Muscle of leg (tissue), 11 donors: ENCODE data around the gene ZNF600. TPM values are rescaled to one million over a fixed set of nuclear protein-coding genes. Genes with fewer than 3 reads are reported as not detected.
A peak's percentile ranks its signal among the peaks of the same experiment; 100 is the strongest.
"Not testable (repeated sequence)": the region's sequence is repeated elsewhere in the genome, so short reads cannot be mapped to it uniquely, and the experiment has no call there.

Source experiments
- DNase-seq: peaks from one replicate; pipeline ENCODE4 v3.0.0; 2013
- H3K27ac ChIP-seq: one replicate; pipeline ENCODE4 v1.5.1; 2013; ENCODE audit warnings: mild to moderate bottlenecking, low read length, control low read depth
- H3K27me3 ChIP-seq: one replicate; pipeline ENCODE4 v1.6.1; 2013; ENCODE audit warnings: low read length; ENCODE audit not compliant: control insufficient read depth, insufficient read depth
- H3K36me3 ChIP-seq: one replicate; pipeline ENCODE4 v1.6.1; 2013; ENCODE audit warnings: low read length; ENCODE audit not compliant: control insufficient read depth, insufficient read depth
- H3K4me1 ChIP-seq: one replicate; pipeline ENCODE4 v1.6.1; 2013; ENCODE audit warnings: low read length; ENCODE audit not compliant: control insufficient read depth, insufficient read depth
- H3K4me3 ChIP-seq: one replicate; pipeline ENCODE4 v1.5.1; 2013; ENCODE audit warnings: low read length, control low read depth
- H3K9me3 ChIP-seq: replicated peaks from 2 replicates; pipeline ENCODE4 v1.6.1; 2013; ENCODE audit warnings: low read depth, low read length; ENCODE audit not compliant: control insufficient read depth
- WGBS: methylation state at CpG from one replicate; pipeline ENCODE4 v1.1.5; 2013; ENCODE audit warnings: missing lambda C conversion rate; ENCODE audit not compliant: insufficient coverage; 5-methylcytosine and 5-hydroxymethylcytosine counted together
- polyA plus RNA-seq, 8 donors: library from polyadenylated mRNA; unstranded; fragments of 120-200 nt; gene quantifications; one replicate each; pipeline versions ENCODE4 v1.2.1 to v1.2.3, GENCODE V29; 2013; ENCODE audit warnings: inconsistent platforms in 1 of 8, low replicate concordance in 1 of 8; ENCODE audit not compliant: insufficient read length in 8 of 8, insufficient read depth in 1 of 8
- total RNA-seq: library from RNA; stranded (reverse); fragments of 120-200 nt; gene quantifications from one replicate; pipeline ENCODE4 v1.2.4, GENCODE V29; 2013

The ZNF600 gene
- total and polyA plus RNA-seq, 9 donors: 1.4 to 4.7 (median 2.8) TPM

DNA sequence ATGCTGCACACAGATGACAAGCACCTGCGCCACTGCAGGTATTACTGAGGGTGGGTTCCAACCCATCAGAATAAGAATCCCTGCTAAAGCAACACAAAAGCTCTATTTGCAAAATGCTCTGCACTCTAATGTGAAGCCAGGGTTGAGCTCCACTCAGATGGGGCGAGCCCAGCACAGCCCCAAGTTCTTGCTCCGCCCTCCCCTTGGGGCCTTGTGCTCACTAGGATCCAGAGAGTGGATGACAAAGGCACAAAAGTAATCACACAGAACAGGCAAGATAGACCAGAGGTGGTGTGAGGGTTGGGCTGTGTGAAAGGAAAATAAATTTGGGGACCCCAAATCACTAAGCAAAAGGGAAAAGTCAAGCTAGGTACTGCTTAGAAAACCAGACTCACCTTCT, 43.5 kb downstream of the ZNF600 start:
- WGBS: 86% methylated on average over 3 of the region's 3 CpGs
- Histone ChIP-seq H3K27me3 (no peaks in the 10 kb centered on the region), H3K9me3 (no peaks in the 10 kb centered on the region), H3K27ac (no peak overlapping the region), H3K36me3 (no peaks in the 10 kb centered on the region), H3K4me3 (no peak overlapping the region), H3K4me1 (no peaks in the 10 kb centered on the region)
- no peak for DNase-seq

DNA sequence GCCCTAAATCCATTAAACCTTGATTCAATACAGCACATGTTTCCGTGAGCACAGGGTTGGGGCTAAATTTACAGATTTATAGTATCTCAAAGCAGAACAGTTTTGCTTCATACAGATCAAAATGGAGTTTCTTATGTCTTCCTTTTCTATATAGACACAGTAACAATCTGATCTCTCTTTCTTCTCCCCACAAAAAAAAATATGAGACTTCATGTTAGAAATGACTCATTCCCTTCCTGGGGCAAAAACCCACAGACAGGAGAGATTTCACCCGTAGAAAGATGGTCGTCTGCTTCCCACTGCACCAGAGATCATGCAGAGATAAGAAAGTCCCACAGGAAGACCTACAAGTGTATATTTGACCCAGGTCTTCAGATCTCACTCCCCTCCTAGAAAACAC, 44.1 kb downstream of the ZNF600 start:
- no CpG with 5 or more reads among the region's 3 CpGs for WGBS
- no peak for DNase-seq
- H3K27ac ChIP-seq: no peak overlapping the region
- no peaks in the 10 kb centered on the region for H3K27me3 ChIP-seq
- H3K9me3 ChIP-seq: no peaks in the 10 kb centered on the region
- H3K4me3 ChIP-seq: no peak overlapping the region
- H3K36me3 ChIP-seq: no peaks in the 10 kb centered on the region
- H3K4me1 ChIP-seq: no peaks in the 10 kb centered on the region

DNA sequence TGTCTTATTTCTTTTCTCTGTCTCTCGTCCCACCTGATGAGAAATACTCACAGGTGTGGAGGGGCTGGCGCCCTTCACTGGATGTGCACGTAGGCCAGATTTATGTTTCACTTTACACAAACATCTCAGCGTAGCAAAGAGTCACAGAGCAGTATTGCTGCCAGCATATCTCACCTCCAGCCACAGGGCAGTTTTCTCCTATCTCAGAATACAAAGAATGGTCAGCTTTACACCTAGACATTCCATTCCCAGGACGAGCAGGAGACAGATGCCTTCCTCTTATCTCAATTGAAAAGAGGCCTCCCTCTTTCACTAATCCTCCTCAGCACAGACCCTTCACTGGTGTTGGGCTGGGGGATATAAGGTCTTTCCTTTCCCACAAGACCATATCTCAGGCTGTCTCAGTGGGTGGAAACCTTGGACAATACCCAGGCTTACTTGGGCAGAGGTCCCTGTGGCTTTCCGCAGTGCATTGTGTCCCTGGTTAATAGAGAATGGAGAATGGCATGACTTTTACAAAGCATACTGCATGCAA, 44.6 kb downstream of the ZNF600 start:
- no peaks in the 10 kb centered on the region for H3K4me1 ChIP-seq
- no peaks in the 10 kb centered on the region for H3K36me3 ChIP-seq
- DNase-seq: no peak
- H3K27ac ChIP-seq: no peak overlapping the region
- no peaks in the 10 kb centered on the region for H3K27me3 ChIP-seq
- H3K9me3 ChIP-seq: no peaks in the 10 kb centered on the region
- 68% methylated on average over 4 of the region's 6 CpGs for WGBS
- no peak overlapping the region for H3K4me3 ChIP-seq

DNA sequence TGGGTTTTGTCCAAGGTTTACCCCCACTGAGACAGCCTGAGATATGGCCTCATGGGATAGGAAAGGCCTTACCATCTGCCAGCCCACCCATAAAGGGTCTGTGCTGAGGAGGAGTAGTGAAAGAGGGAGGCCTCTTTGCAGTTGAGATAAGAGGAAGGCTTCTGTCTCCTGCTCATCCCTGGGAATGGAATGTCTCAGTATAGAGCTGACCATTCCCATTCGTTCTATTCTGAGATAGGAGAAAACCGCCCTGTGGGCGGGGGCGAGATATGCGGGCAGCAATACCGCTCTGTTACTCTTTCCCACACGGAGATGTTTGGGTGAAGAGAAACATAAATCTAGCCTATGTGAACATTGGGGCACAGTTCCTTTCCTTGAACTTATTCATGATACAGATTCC, 45.2 kb downstream of the ZNF600 start:
- not testable (repeated sequence) for H3K4me1 ChIP-seq, H3K4me3 ChIP-seq, H3K27ac ChIP-seq, H3K27me3 ChIP-seq, DNase-seq, H3K36me3 ChIP-seq, H3K9me3 ChIP-seq
- WGBS: no CpG with 5 or more reads among the region's 7 CpGs

DNA sequence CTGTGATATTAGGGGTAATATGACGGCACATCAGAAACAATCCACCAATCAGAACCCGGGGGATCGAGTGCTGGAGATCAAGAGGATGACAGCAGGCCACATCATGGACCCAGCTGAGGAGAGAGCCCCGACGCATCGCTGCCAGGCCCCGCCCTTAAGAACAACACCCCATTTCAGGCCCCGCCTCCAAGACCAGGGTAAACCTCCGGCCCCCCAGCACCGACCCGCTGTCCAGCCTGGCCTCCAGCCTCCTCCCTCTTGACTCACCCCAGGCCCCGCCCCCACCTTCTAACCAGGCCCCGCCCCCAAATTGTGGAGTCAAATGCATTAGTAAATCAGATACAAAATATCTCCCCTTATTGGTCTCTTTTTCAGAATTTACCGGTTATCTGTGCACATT, 47.0 kb downstream of the ZNF600 start:
- no peak overlapping the region for H3K27ac ChIP-seq
- 100% methylated on average over 1 of the region's 14 CpGs for WGBS
- no peaks in the 10 kb centered on the region for H3K9me3 ChIP-seq
- no peaks in the 10 kb centered on the region for H3K36me3 ChIP-seq
- DNase-seq: no peak
- H3K27me3 ChIP-seq: no peaks in the 10 kb centered on the region
- H3K4me3 ChIP-seq: no peak overlapping the region
- H3K4me1 ChIP-seq: peaks cover 8% of the 10 kb centered on the region

DNA sequence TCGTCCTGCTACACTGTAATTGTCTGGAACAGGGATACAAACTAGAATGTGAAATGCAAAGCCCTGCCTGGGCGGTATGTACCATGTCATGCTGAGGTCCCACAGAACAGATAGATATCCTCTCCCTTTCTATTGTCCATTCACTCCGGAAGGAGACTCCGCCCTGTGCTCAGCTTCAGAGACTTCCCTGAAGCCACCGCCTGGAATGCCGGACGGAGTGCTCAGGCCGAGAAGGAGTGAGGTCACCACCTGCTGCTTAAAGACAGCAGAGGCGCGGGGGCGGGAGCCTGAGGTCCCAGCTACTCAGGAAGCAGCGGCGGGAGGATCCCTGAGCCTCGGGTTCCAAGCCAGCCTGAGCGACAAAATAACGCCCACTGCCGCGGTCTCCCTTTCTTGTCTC, 50.9 kb downstream of the ZNF600 start:
- Histone ChIP-seq H3K27me3 (no peaks in the 10 kb centered on the region), H3K9me3 (no peaks in the 10 kb centered on the region), H3K4me1 (peaks cover 11% of the 10 kb centered on the region), H3K27ac (peak overlapping the region; percentile 93), H3K4me3 (no peak overlapping the region), H3K36me3 (peaks cover 2% of the 10 kb centered on the region)
- WGBS: 28% methylated on average over 5 of the region's 18 CpGs
- peak; percentile 78 for DNase-seq

DNA sequence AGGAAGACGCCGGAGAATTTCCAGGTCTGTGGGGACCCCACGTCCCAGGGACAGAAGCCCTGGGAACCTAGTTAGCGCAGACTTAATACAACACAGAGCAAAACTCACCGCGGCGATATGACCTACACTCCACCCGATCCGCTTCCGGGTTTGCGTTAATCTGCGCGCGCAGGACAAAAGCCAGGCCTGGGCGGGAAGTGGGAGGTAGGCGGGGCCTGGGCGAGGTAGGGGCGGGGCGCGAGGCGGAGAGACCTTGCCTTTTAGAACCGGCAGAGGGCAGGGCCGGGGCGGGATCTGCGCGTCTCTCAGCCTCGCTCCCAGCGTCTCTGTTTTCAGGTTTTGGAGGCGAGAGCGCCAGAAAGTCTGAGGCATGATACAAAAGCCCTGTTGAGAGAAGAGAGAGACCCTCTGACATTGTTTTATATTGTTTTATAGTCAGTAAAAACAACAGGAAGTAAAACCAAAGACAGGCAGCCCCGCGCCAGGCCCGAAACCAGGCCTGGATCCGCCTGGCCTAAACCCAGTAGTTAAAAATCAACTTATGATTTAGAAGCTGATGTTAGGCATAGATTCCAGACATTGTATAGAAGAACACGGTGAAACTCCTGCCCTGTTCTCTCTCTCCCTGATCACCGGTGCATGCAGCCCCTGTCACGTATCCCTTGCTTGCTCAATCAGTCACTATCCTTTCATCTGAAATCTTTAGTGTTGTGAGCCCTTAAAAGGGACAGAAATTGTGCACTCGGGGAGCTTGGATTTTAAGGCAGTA, 51.5 kb downstream of the ZNF600 start, which contains the start of gene ZNF611:
Gene ZNF611 (minus strand): TSS at position 152 of the 769 bp plus-strand sequence. CDS start 19,150 bp downstream, outside the sequence.
- Histone ChIP-seq H3K4me3 (peak within 1 kb of the TSS; percentile 88), H3K27me3 (no peaks in the 10 kb centered on the region), H3K9me3 (no peaks in the 10 kb centered on the region), H3K36me3 (peaks cover 2% of the 10 kb centered on the region), H3K27ac (peak within 1 kb of the TSS; percentile 93), H3K4me1 (peaks cover 11% of the 10 kb centered on the region)
- peak; percentile 98 for DNase-seq
- 11% methylated on average over 15 of the region's 38 CpGs for WGBS

DNA sequence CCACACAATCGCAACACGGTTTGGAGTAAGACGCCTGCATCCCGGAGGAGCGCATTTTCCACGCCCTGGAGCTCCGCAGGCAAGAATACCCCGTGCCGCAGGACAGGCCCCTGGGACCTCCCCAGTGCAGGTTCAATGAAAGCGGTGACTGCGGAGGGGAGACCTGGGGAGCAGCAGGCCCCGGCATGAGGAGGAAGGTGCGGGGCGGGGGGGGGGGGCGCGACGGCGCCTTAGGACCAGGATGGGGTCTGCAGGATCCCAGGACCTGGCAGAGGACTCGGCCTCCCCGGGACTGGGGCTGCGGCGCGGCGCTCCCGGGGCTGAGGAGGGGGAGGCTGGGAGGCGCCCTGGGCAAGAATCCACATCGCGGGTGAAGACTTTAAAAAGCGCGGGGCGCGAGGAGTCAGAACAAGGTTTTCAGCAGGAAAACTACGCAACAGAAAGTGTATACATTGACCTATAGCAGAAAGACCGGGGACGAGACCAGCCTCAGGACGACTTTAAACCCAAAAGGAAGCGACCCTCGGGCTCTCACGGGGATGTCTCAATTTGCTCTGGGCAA, 52.2 kb downstream of the ZNF600 start:
- peak; percentile 16 for DNase-seq
- Histone ChIP-seq H3K4me1 (peaks cover 11% of the 10 kb centered on the region), H3K36me3 (peaks cover 2% of the 10 kb centered on the region), H3K27me3 (no peaks in the 10 kb centered on the region), H3K4me3 (peak overlapping the region; percentile 88), H3K27ac (peak overlapping the region; percentile 93), H3K9me3 (no peaks in the 10 kb centered on the region)
- WGBS: under 1% methylated on average over 34 of the region's 39 CpGs

DNA sequence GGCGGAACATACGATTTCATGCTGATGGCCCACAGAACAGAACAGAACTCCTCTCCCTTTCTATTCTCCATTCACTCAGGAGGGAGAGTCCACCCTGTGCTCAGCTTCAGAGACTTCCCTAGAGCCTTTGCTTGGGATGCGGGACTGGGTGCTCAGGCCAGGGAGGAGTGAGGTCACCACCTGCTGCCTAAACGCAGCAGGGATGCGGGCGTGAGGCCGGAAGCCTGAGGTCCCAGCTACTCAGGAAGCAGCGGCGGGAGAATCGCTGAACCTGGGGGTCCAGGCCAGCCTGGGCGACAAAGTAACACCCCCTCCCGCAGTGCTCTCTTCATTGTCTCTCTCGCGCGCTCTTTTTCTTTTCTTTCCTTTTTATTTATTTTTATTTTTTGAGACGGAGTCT, 60.5 kb downstream of the ZNF600 start:
- H3K27ac ChIP-seq: not testable (repeated sequence)
- 91% methylated on average over 15 of the region's 16 CpGs for WGBS

DNA sequence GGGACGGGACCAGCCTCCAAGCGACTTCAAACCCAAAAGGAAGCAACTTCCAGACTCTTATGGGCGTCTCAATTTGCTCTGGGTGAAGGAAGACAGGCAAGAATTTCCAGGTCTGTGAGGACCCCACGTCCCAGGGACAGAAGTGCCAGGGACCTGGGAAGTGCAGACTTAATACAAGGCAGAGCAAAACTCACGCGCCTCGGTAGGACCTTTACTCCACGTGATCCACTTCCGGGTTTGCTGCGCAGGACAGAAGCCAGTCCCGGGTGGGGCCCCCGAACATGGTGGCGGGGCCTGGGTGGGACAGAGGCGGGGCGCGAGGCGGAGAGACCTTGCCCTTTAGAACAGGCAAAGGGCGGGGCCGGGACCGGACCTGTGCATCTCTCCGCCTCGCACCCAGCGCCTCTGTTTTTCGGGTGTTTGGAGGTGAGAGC, 61.0 kb downstream of the ZNF600 start:
- Histone ChIP-seq H3K9me3 (no peaks in the 10 kb centered on the region), H3K4me3 (no peak overlapping the region), H3K36me3 (peaks cover 34% of the 10 kb centered on the region), H3K27ac (no peak overlapping the region), H3K27me3 (no peaks in the 10 kb centered on the region), H3K4me1 (no peaks in the 10 kb centered on the region)
- WGBS: 95% methylated on average over 22 of the region's 24 CpGs
- no peak for DNase-seq

More for the DNA sequence above, 60.5 kb downstream of the ZNF600 start:
- not testable (repeated sequence) for H3K27me3 ChIP-seq, H3K9me3 ChIP-seq, H3K4me3 ChIP-seq, DNase-seq, H3K4me1 ChIP-seq
- peaks cover 34% of the 10 kb centered on the region for H3K36me3 ChIP-seq
